IMR-90 (cell line): ENCODE results near the gene TMEM190. TPM values are rescaled to one million over a fixed set of nuclear protein-coding genes. Genes with fewer than 3 reads are reported as not detected.

Experiments used
- ATAC-seq: fragments of 200-7000 bp; cut with Tn5 transposase; 2 replicates; pipeline ENCODE4 v1.9.1; 2020; ENCODE audit warnings: low read depth, mild to moderate bottlenecking, moderate library complexity
- BruUV-seq: library from RNA; stranded (reverse); fragments of 400-500 nt; replicated peaks from 2 replicates; lab custom pipeline; 2021; lab: Mats Ljungman, UMichigan
- CTCF ChIA-PET: fragments of 300-600 bp; formaldehyde crosslinking; extraction: SDS; loops from one replicate; lab custom pipeline; 2021; ENCODE audit warnings: antibody characterized with exemption; lab: Yijun Ruan, JAX
- POLR2A ChIA-PET: fragments of 300-600 bp; sonication (Branson Sonifier 250); formaldehyde crosslinking; loops from one replicate; lab custom pipeline; 2022; ENCODE audit warnings: antibody characterized with exemption; ENCODE audit not compliant: unreplicated experiment; lab: Charles Lee
- DNase-seq: peaks from one replicate; pipeline ENCODE4 v3.0.0; 2013
- H2AFZ ChIP-seq: replicated peaks from 2 replicates; pipeline ENCODE3; 2013; ENCODE audit warnings: low read length, mild to moderate bottlenecking; ENCODE audit not compliant: poor library complexity
- H2AK5ac ChIP-seq: 2 replicates; pipeline ENCODE4 v1.6.1; 2013; ENCODE audit warnings: low read depth, low read length, inconsistent platforms
- H2AK9ac ChIP-seq: replicated peaks from 2 replicates; pipeline ENCODE3; 2013; ENCODE audit warnings: mild to moderate bottlenecking, low read depth, low read length, moderate library complexity; ENCODE audit not compliant: poor library complexity
- H2BK120ac ChIP-seq: 2 replicates; pipeline ENCODE4 v1.6.1; 2013; ENCODE audit warnings: low read depth, low read length, inconsistent platforms
- H2BK15ac ChIP-seq: 3 replicates; pipeline ENCODE4 v1.6.1; 2013; ENCODE audit warnings: low read depth, low read length, inconsistent platforms
- H2BK20ac ChIP-seq: 2 replicates; pipeline ENCODE4 v1.6.1; 2013; ENCODE audit warnings: low read depth, mild to moderate bottlenecking, inconsistent platforms, low read length, moderate library complexity
- H2BK5ac ChIP-seq: 2 replicates; pipeline ENCODE4 v1.6.1; 2013; ENCODE audit warnings: mild to moderate bottlenecking, low read depth, low read length, inconsistent platforms; ENCODE audit not compliant: poor library complexity, severe bottlenecking
- H3K14ac ChIP-seq: replicated peaks from 2 replicates; pipeline ENCODE4 v1.6.1; 2013; ENCODE audit warnings: low read depth, low read length, inconsistent platforms
- H3K18ac ChIP-seq: 2 replicates; pipeline ENCODE4 v1.6.1; 2013; ENCODE audit warnings: low read depth, low read length, control low read depth
- H3K23ac ChIP-seq: 2 replicates; pipeline ENCODE4 v1.6.1; 2013; ENCODE audit warnings: low read depth, low read length, inconsistent platforms
- H3K27ac ChIP-seq: 2 replicates; pipeline ENCODE4 v1.5.1; 2013; ENCODE audit warnings: mild to moderate bottlenecking, control low read depth, low read length; ENCODE audit not compliant: insufficient read depth
- H3K27me3 ChIP-seq: 2 replicates; pipeline ENCODE4 v1.6.1; 2013; ENCODE audit warnings: low read length; ENCODE audit not compliant: control insufficient read depth, insufficient read depth
- H3K36me3 ChIP-seq: 2 replicates; pipeline ENCODE4 v1.6.1; 2013; ENCODE audit warnings: low read length, mixed read lengths; ENCODE audit not compliant: control insufficient read depth, insufficient read depth
- H3K4ac ChIP-seq: 2 replicates; pipeline ENCODE4 v1.6.1; 2013; ENCODE audit warnings: low read depth, low read length, inconsistent platforms
- H3K4me1 ChIP-seq: 2 replicates; pipeline ENCODE4 v1.6.1; 2013; ENCODE audit warnings: low read length, mixed read lengths; ENCODE audit not compliant: control insufficient read depth, insufficient read depth
- H3K4me2 ChIP-seq: 2 replicates; pipeline ENCODE4 v1.6.1; 2013; ENCODE audit warnings: low read depth, mild to moderate bottlenecking, control low read depth, low read length, moderate library complexity
- H3K4me3 ChIP-seq: 2 replicates; pipeline ENCODE4 v1.5.1; 2013; ENCODE audit warnings: low read depth, mild to moderate bottlenecking, control low read depth, low read length, moderate library complexity; ENCODE audit not compliant: insufficient read depth
- H3K56ac ChIP-seq: 2 replicates; pipeline ENCODE4 v1.6.1; 2013; ENCODE audit warnings: low read length, inconsistent platforms; ENCODE audit not compliant: insufficient read depth; ENCODE audit errors: extremely low read depth
- H3K79me1 ChIP-seq, 2 experiments: 2 replicates each; pipeline ENCODE4 v1.6.1; 2013; ENCODE audit warnings: low read length in 2 of 2, inconsistent platforms in 1 of 2, low read depth in 1 of 2
- H3K9ac ChIP-seq: 2 replicates; pipeline ENCODE4 v1.6.1; 2013; ENCODE audit warnings: low read depth, low read length, control low read depth
- H3K9me1 ChIP-seq: 2 replicates; pipeline ENCODE4 v1.6.1; 2013; ENCODE audit warnings: low read length, inconsistent platforms; ENCODE audit not compliant: insufficient read depth
- H3K9me3 ChIP-seq: 2 replicates; pipeline ENCODE4 v1.6.1; 2013; ENCODE audit warnings: low read length; ENCODE audit not compliant: control insufficient read depth, insufficient read depth
- H4K20me1 ChIP-seq: 2 replicates; pipeline ENCODE4 v1.6.1; 2013; ENCODE audit warnings: low read length, inconsistent platforms; ENCODE audit not compliant: insufficient read depth
- H4K5ac ChIP-seq: 2 replicates; pipeline ENCODE4 v1.6.1; 2013; ENCODE audit warnings: mild to moderate bottlenecking, low read depth, low read length, control low read depth
- H4K8ac ChIP-seq, 2 experiments: 2 replicates each; pipeline ENCODE4 v1.6.1; 2013; ENCODE audit warnings: low read depth in 2 of 2, low read length in 2 of 2, control low read depth in 1 of 2, inconsistent platforms in 1 of 2
- H4K91ac ChIP-seq: 2 replicates; pipeline ENCODE4 v1.6.1; 2013; ENCODE audit warnings: low read depth, low read length, inconsistent platforms; ENCODE audit not compliant: insufficient read depth
- FOS ChIP-seq: fragments of 150-350 bp; IDR thresholded peaks from 2 replicates; pipeline ENCODE4 v1.6.1; 2016; ENCODE audit warnings: low read depth, low read length
- MXI1 ChIP-seq: IDR thresholded peaks from 2 replicates; pipeline ENCODE4 v1.6.1; 2012; ENCODE audit warnings: low read depth, mild to moderate bottlenecking, low read length, moderate library complexity, borderline replicate concordance
- NFE2L2 ChIP-seq: fragments of 150-350 bp; IDR thresholded peaks from 2 replicates; pipeline ENCODE4 v1.6.1; 2016; ENCODE audit warnings: low read depth, mild to moderate bottlenecking, low read length
- RCOR1 ChIP-seq: IDR thresholded peaks from 2 replicates; pipeline ENCODE4 v1.6.1; 2012; ENCODE audit warnings: mild to moderate bottlenecking, low read length, improper control_type of control experiment; ENCODE audit not compliant: insufficient replicate concordance
- RFX5 ChIP-seq: IDR thresholded peaks from 2 replicates; pipeline ENCODE4 v1.8.0; 2012; ENCODE audit warnings: low read depth, mild to moderate bottlenecking, low read length, moderate library complexity
- SMC3 ChIP-seq: fragments of 150-350 bp; IDR thresholded peaks from 2 replicates; pipeline ENCODE4 v1.6.1; 2016; ENCODE audit warnings: low read depth, mild to moderate bottlenecking, antibody characterized with exemption, low read length, moderate library complexity
- WGBS, 2 experiments: methylation state at CpG; one replicate each; pipeline versions ENCODE4 v1.1.5 to v1.1.7; 2013; ENCODE audit warnings: missing lambda C conversion rate in 2 of 2; ENCODE audit not compliant: insufficient read length in 1 of 2; ENCODE audit errors: extremely low coverage in 2 of 2; 5-methylcytosine and 5-hydroxymethylcytosine counted together
- dilution Hi-C: fragments of 300-500 bp; cut with HindIII; formaldehyde crosslinking; loops from one replicate; pipeline ENCODE4 v1.14.3; 2018; ENCODE audit warnings: low sequenced_read_pairs; ENCODE audit not compliant: unreplicated experiment
- in situ Hi-C: fragments of 300-500 bp; cut with MboI; formaldehyde crosslinking; loops from 3 replicates; pipeline ENCODE4 v1.14.3; 2019; ENCODE audit warnings: low sequenced_read_pairs, inconsistent platforms, mixed read lengths
- intact Hi-C: fragments of 100-400 bp; cut with micrococcal nuclease; formaldehyde crosslinking; loops from 2 replicates; pipeline ENCODE4 v1.10.0; 2022
- polyA plus RNA-seq, 3 experiments: library from polyadenylated mRNA; depleted of rRNA; stranded (reverse); fragments of >200 nt; gene quantifications; 2 replicates each; pipeline ENCODE4 v1.2.3, GENCODE V29; 2012; ENCODE audit warnings: low replicate concordance in 1 of 3
- total RNA-seq: library from RNA; depleted of rRNA; stranded (reverse); fragments of >200 nt; gene quantifications from 2 replicates; pipeline ENCODE4 v1.2.3, GENCODE V29; 2012

The TMEM190 gene
- total and polyA plus RNA-seq, 2 of the 4 experiments (the other 2 are of a cell fraction) = 1.6 TPM; not detected in 1

DNA sequence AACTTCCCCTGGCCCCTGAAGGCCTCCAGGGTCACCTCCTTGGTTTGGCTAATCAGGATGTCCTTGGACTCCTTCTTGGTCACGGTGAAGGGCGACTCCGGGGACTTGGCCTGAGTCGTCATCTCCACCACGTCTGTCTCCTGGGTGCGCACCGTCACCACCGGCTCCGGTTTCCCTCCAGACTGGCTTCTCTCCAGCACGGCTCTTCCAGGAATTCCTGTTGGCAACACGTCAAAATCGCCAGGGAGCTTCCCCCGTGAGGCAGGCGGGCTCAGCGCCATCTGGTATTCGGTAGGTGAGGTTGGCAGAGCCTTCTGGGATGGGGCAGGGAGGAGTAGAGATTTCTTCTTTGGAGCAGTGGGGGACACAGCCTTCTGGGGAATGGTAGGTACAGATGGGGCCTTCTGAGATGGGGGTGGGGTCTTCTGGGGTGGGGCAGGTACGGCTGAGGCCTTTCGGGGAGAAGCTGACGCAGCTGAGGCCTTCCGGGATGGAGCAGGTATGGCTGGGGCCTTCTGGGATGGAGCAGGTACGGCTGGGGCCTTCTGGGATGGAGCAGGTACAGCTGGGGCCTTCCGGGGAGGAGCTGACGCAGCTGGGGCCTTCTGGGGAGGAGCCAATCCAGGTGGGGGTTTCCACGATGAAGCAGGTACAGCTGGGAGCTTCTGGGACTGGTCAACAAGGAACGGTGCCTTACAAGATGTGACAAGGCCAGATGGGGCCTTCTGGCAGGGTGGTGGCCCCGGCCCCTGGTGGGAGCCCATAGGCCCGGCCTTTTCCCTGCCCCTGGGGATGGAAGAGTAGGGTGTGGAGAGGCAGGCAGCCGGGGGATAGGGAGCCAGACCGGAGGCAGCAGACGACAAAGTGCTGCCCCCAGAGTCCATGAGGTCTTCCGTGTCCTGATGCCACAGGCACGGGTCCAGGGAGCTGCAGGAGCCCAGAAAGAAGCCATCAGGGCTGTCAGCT lies 17.4 kb upstream of the TMEM190 start:
- Histone ChIP-seq H2BK5ac (no peak overlapping the region), H3K56ac (no peak overlapping the region), H3K4me2 (no peak overlapping the region), H3K23ac (no peak overlapping the region), H4K8ac (no peak overlapping the region), H3K27me3 (peaks cover 21% of the 10 kb centered on the region), H3K18ac (no peak overlapping the region), H3K9me3 (no peaks in the 10 kb centered on the region), H3K27ac (no peak overlapping the region), H2BK20ac (no peak overlapping the region), H3K4me1 (peaks cover under 1% of the 10 kb centered on the region; the same call in 1 of the 2 replicates), H3K9ac (no peak overlapping the region), H3K9me1 (peaks cover 3% of the 10 kb centered on the region; the same call in 1 of the 2 replicates), H2BK120ac (no peak overlapping the region), H4K20me1 (peaks cover 16% of the 10 kb centered on the region), H3K14ac (no peak overlapping the region), H2AK5ac (0 out of 2 replicates have a peak overlapping the region, but pooled peaks have one; percentile 8), H4K5ac (no peak overlapping the region), H2AK9ac (no peak overlapping the region), H2AFZ (no peak overlapping the region), H4K91ac (no peak overlapping the region), H3K79me1 (no peaks in the 10 kb centered on the region), H3K4ac (no peak overlapping the region), H2BK15ac (no peak overlapping the region), H3K4me3 (no peak overlapping the region), H3K36me3 (no peaks in the 10 kb centered on the region)
- ATAC-seq (no peak), DNase-seq (no peak)
- dilution Hi-C loops (no loop called here), in situ Hi-C loops (no loop called here), intact Hi-C loops (no loop called here)
- 74% methylated on average over 17 of the region's 32 CpGs; no CpG with 5 or more reads in 1 of the 2 experiments for WGBS, 2 experiments
- TF ChIP-seq RFX5 (no peak), SMC3 (no peak), RCOR1 (no peak), FOS (no peak), NFE2L2 (no peak), MXI1 (no peak)
- POLR2A ChIA-PET = no interaction called here
- CTCF ChIA-PET = interaction anchor here (0.7 kb wide), 1 partner anchor 32 kb away, joined by 3 read pairs; no protein-coding TSS in a partner anchor
- BruUV-seq = no TSS peak
